Activated T-cell treated with anti-CD3 and anti-CD28 coated beads, Interleukin-2, amount 50 U/mL, for 24 hours (primary cell): ENCODE measurements around the gene CDK5R2.

Source experiments
- DNase-seq: peaks from one replicate; pipeline ENCODE4 v3.0.0-alpha.2; 2020
- H3K27ac Mint-ChIP-seq: 2 replicates; pipeline ENCODE4 v1.8.0; 2020; ENCODE audit warnings: mild to moderate bottlenecking, mixed read lengths
- H3K27me3 Mint-ChIP-seq: 2 replicates; pipeline ENCODE4 v1.8.0; 2020; ENCODE audit warnings: mixed read lengths
- H3K36me3 Mint-ChIP-seq: 2 replicates; pipeline ENCODE4 v1.8.0; 2020; ENCODE audit warnings: low read depth, mixed read lengths
- H3K4me1 Mint-ChIP-seq: 2 replicates; pipeline ENCODE4 v1.8.0; 2020; ENCODE audit warnings: low read depth, mixed read lengths
- H3K4me3 Mint-ChIP-seq: 2 replicates; pipeline ENCODE4 v1.8.0; 2020; ENCODE audit warnings: mild to moderate bottlenecking, moderate library complexity, mixed read lengths
- H3K9me3 Mint-ChIP-seq: 2 replicates; pipeline ENCODE4 v1.8.0; 2020; ENCODE audit warnings: mixed read lengths

Gene CDK5R2

GRCh38 chr2:218957671-218958070 is 1.8 kb upstream of the CDK5R2 start:
- Mint-ChIP-seq H3K4me3 (no peak overlapping the region), H3K27me3 (peaks cover 80% of the 10 kb centered on the region)

GRCh38 chr2:218958276-218958675 is 1.2 kb upstream of the CDK5R2 start:
- Mint-ChIP-seq H3K4me3 (no peak overlapping the region), H3K36me3 (no peaks in the 10 kb centered on the region), H3K9me3 (no peaks in the 10 kb centered on the region), H3K27ac (no peak overlapping the region), H3K4me1 (peaks cover 23% of the 10 kb centered on the region), H3K27me3 (peaks cover 81% of the 10 kb centered on the region)
- DNase-seq = no peak

More at GRCh38 chr2:218957671-218958070, 1.8 kb upstream of the CDK5R2 start:
- no peak for DNase-seq
- Mint-ChIP-seq H3K36me3 (no peaks in the 10 kb centered on the region), H3K4me1 (peaks cover 19% of the 10 kb centered on the region), H3K27ac (no peak overlapping the region), H3K9me3 (no peaks in the 10 kb centered on the region)

DNA sequence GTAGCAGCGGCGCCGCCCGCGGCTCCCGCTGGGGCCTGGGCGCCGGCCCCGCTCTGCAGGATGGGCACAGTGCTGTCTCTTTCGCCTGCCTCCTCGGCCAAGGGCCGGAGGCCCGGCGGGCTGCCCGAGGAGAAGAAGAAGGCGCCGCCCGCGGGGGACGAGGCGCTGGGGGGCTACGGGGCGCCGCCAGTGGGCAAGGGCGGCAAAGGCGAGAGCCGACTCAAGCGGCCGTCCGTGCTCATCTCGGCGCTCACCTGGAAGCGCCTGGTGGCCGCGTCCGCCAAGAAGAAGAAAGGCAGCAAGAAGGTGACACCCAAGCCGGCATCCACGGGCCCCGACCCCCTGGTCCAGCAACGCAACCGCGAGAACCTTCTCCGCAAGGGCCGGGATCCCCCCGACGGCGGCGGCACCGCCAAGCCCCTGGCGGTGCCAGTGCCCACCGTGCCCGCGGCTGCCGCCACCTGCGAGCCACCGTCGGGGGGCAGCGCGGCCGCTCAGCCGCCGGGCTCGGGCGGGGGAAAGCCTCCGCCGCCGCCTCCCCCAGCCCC is 369 bp downstream of the CDK5R2 start:
- H3K27ac Mint-ChIP-seq = no peak overlapping the region
- H3K27me3 Mint-ChIP-seq = peaks cover 82% of the 10 kb centered on the region
- no peak overlapping the region for H3K4me3 Mint-ChIP-seq
- peaks cover 27% of the 10 kb centered on the region for H3K4me1 Mint-ChIP-seq
- no peaks in the 10 kb centered on the region for H3K36me3 Mint-ChIP-seq
- no peaks in the 10 kb centered on the region for H3K9me3 Mint-ChIP-seq
- no peak for DNase-seq

DNA sequence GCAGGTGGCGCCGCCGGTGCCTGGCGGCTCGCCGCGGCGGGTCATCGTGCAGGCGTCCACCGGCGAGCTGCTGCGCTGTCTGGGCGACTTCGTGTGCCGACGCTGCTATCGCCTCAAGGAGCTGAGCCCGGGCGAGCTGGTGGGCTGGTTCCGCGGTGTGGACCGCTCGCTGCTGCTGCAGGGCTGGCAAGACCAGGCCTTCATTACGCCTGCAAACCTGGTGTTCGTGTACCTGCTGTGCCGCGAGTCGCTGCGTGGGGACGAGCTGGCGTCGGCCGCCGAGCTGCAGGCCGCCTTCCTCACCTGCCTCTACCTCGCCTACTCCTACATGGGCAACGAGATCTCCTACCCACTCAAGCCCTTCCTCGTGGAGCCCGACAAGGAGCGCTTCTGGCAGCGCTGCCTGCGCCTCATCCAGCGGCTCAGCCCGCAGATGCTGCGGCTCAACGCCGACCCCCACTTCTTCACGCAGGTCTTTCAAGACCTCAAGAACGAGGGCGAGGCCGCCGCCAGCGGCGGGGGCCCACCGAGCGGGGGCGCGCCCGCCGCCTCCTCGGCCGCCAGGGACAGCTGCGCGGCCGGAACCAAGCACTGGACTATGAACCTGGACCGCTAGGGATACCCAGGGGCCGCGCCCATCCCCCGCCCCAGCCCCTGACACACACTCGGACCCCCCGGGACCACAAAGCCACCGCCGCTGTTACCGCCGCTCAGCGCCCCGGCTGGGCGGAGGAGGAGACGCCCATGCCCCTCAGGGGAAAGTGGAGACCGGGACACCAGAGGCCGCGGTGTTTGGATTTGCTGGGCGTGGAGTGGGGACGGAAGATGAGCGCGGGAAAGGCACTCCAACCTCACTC is 1.1 kb downstream of the CDK5R2 start:
- Mint-ChIP-seq H3K36me3 (no peaks in the 10 kb centered on the region), H3K9me3 (no peaks in the 10 kb centered on the region), H3K4me3 (peak overlapping the region; percentile 45), H3K27ac (no peak overlapping the region), H3K27me3 (peaks cover 82% of the 10 kb centered on the region), H3K4me1 (peaks cover 27% of the 10 kb centered on the region)
- DNase-seq = peak; percentile 40

DNA sequence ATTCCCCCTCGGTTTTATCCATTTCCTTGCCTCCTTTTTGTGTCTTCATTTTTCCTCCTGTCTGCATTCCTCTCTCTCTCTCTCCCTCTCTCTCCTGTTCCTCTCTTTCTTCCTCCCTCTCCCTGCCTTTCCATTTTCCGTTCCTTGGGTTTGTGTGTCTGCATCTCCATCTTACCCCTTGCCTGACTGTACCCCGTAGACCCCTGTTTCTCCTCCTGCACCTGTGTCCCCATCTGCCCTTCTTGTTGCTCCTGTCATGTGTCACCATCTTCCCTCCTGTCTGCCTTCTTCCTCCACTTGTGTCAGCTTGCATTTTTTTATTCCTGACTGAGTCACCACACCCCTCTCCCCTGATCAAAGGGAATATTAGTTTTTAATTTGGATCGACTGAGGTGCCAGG is 1.8 kb downstream of the CDK5R2 start:
- Mint-ChIP-seq H3K36me3 (no peaks in the 10 kb centered on the region), H3K27me3 (peaks cover 87% of the 10 kb centered on the region), H3K9me3 (no peaks in the 10 kb centered on the region), H3K4me3 (no peak overlapping the region), H3K27ac (peak overlapping the region; percentile 22), H3K4me1 (peaks cover 27% of the 10 kb centered on the region)
- no peak for DNase-seq

GRCh38 chr2:218961651-218962570 is 2.4 kb downstream of the CDK5R2 start:
- Mint-ChIP-seq H3K4me1 (peaks cover 27% of the 10 kb centered on the region), H3K27ac (no peak overlapping the region), H3K27me3 (peaks cover 86% of the 10 kb centered on the region), H3K36me3 (no peaks in the 10 kb centered on the region), H3K4me3 (no peak overlapping the region), H3K9me3 (no peaks in the 10 kb centered on the region)
- no peak for DNase-seq

DNA sequence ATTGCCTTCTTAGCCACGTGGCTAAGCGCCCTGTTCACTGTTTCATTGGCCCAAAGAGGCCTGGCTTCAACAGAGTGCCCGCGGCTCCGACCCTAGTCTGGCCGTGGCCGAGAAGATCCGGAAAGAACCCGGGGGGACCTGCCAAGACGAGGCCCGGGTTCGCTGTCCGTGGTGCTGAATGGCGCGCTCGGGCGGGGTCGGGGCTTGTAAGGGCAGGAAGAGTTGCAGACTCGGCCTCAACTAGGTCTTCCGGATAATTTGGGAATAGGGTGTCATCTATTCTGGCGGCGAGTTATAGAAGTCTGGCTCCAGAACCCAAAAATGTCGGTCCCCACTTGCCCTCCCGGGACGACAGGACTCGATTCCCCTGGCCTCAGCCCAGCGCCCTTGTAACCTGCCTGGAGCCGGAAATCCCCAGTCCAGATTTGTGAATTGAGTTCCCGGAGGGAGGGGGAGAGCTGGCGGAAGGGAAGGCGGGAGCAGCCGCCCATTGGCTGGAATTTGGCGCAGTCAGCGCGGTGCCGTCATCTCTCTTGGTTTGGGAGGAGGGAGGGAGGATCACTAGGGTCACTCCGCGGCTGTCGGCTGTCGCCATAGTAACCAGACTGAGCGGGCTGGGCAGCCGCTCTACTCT is 3.5 kb downstream of the CDK5R2 start:
- Mint-ChIP-seq H3K4me1 (peaks cover 27% of the 10 kb centered on the region), H3K27me3 (peaks cover 80% of the 10 kb centered on the region), H3K36me3 (no peaks in the 10 kb centered on the region), H3K27ac (no peak overlapping the region), H3K4me3 (no peak overlapping the region), H3K9me3 (no peaks in the 10 kb centered on the region)
- peak; percentile 73 for DNase-seq

- peaks cover 78% of the 10 kb centered on the region for H3K27me3 Mint-ChIP-seq
- no peak overlapping the region for H3K27ac Mint-ChIP-seq
- peaks cover 27% of the 10 kb centered on the region for H3K4me1 Mint-ChIP-seq
- no peak for DNase-seq
- no peaks in the 10 kb centered on the region for H3K9me3 Mint-ChIP-seq
- no peaks in the 10 kb centered on the region for H3K36me3 Mint-ChIP-seq
- no peak overlapping the region for H3K4me3 Mint-ChIP-seq
Observed at GRCh38 chr2:218963601-218964000, 4.1 kb downstream of the CDK5R2 start.

GRCh38 chr2:218964041-218964771 is 4.7 kb downstream of the CDK5R2 start:
- H3K27me3 Mint-ChIP-seq = peaks cover 76% of the 10 kb centered on the region
- H3K4me3 Mint-ChIP-seq = no peak overlapping the region
- no peak for DNase-seq
- no peaks in the 10 kb centered on the region for H3K9me3 Mint-ChIP-seq
- peaks cover 24% of the 10 kb centered on the region for H3K4me1 Mint-ChIP-seq
- no peaks in the 10 kb centered on the region for H3K36me3 Mint-ChIP-seq
- H3K27ac Mint-ChIP-seq = no peak overlapping the region

- Mint-ChIP-seq H3K4me3 (no peak overlapping the region), H3K9me3 (no peaks in the 10 kb centered on the region), H3K4me1 (no peaks in the 10 kb centered on the region), H3K27ac (no peak overlapping the region), H3K36me3 (no peaks in the 10 kb centered on the region), H3K27me3 (peaks cover 69% of the 10 kb centered on the region)
- peak; percentile 16 for DNase-seq
Observed at GRCh38 chr2:218970894-218971293, 11.4 kb downstream of the CDK5R2 start.

GRCh38 chr2:218975060-218975777 is 15.8 kb downstream of the CDK5R2 start:
- no peak for DNase-seq
- peaks cover 8% of the 10 kb centered on the region for H3K4me1 Mint-ChIP-seq
- peaks cover 82% of the 10 kb centered on the region for H3K27me3 Mint-ChIP-seq
- no peak overlapping the region for H3K4me3 Mint-ChIP-seq
- no peak overlapping the region for H3K27ac Mint-ChIP-seq
- no peaks in the 10 kb centered on the region for H3K9me3 Mint-ChIP-seq
- no peaks in the 10 kb centered on the region for H3K36me3 Mint-ChIP-seq

DNA sequence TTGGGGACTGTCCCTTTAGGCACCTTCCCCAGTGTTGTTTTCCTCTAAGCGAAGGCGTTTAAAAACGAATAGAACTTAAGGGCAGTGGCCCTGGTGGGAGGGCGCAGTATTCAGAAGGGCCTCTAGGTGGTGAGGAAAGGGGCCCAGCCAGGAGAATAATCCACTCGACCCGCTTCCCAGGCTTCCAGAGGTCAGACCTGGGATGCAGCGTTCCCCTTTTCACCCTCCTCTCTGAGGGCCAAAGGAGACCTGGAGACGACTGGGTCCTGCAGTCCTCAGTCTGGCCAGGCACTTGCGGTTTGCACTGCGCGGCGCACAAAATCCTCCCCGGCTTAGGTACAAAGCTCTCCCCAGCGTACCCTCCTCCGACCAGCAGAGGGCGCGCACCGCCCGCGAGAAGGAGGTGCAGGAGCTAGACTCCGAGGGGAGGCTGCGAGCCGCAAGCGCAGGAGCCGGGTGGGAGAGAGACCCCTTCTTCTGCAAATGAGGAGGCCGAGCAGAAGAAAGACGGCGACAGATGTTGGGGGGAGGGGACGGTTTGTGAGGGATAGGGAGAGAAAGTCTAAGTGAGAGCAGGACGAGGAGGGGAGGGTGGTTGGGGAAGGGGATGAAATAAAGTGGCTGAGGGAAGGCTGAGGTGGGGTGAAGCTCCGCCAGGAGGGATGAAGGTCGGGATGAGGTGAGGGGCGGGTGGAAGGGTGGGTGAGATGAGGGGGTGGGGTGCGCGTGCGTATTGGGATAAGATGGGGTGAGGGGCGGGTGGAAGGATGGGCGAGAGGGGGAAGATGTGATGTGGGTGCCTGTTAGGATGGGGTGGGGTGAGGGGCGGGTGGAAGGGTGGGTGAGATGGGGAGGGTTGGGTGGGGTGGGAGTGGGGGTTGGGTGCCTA is 20.6 kb downstream of the CDK5R2 start:
- no peaks in the 10 kb centered on the region for H3K36me3 Mint-ChIP-seq
- H3K4me1 Mint-ChIP-seq = peaks cover 32% of the 10 kb centered on the region
- no peak overlapping the region for H3K27ac Mint-ChIP-seq
- no peaks in the 10 kb centered on the region for H3K9me3 Mint-ChIP-seq
- peak overlapping the region; percentile 62 for H3K4me3 Mint-ChIP-seq
- H3K27me3 Mint-ChIP-seq = peaks cover 89% of the 10 kb centered on the region
- DNase-seq = peak; percentile 92
